ENCODE data around the gene CYB5D1.

Gene CYB5D1

GRCh38 chr17:7885367-7886226 is 27.8 kb downstream of the CYB5D1 start:
- no peak for DNase-seq (ENCODE audit: low read depth, low spot score)

GRCh38 chr17:7886227-7887037 is 28.6 kb downstream of the CYB5D1 start:
- no peak for DNase-seq (ENCODE audit: low read depth, low spot score)

- no peak for DNase-seq (ENCODE audit: low read depth, low spot score)
Observed at GRCh38 chr17:7887038-7887481, 29.3 kb downstream of the CYB5D1 start.

- no peak for DNase-seq (ENCODE audit: low read depth, low spot score)
Observed at GRCh38 chr17:7887482-7888183, 29.8 kb downstream of the CYB5D1 start.

GRCh38 chr17:7888184-7888920 is 30.5 kb downstream of the CYB5D1 start, which contains the start of gene CHD3:
Gene CHD3 (plus strand): TSS chr17:7888789. CDS start chr17:7889001, 212 bp downstream.
- no peak for DNase-seq (ENCODE audit: low read depth, low spot score)

GRCh38 chr17:7889166-7889955 is 31.6 kb downstream of the CYB5D1 start:
- no peak for DNase-seq (ENCODE audit: low read depth, low spot score)

- no peak for DNase-seq (ENCODE audit: low read depth, low spot score)
Observed at GRCh38 chr17:7893187-7893880, 35.5 kb downstream of the CYB5D1 start.

- DNase-seq (ENCODE audit: low read depth, low spot score), result no peak
Observed at GRCh38 chr17:7894226-7894625, 36.4 kb downstream of the CYB5D1 start.

GRCh38 chr17:7894866-7895265 is 37.1 kb downstream of the CYB5D1 start:
- no peak for DNase-seq (ENCODE audit: low read depth, low spot score)

GRCh38 chr17:7897090-7897489 is 39.3 kb downstream of the CYB5D1 start:
- DNase-seq (ENCODE audit: low read depth, low spot score), result no peak

GRCh38 chr17:7897773-7898172 is 40.0 kb downstream of the CYB5D1 start:
- no peak for DNase-seq (ENCODE audit: low read depth, low spot score)

GRCh38 chr17:7903154-7904103 is 45.6 kb downstream of the CYB5D1 start:
- DNase-seq (ENCODE audit: low read depth, low spot score), result no peak

- no peak for DNase-seq (ENCODE audit: low read depth, low spot score)
Observed at GRCh38 chr17:7909089-7909488, 51.3 kb downstream of the CYB5D1 start.

GRCh38 chr17:7910281-7910680 is 52.5 kb downstream of the CYB5D1 start:
- no peak for DNase-seq (ENCODE audit: low read depth, low spot score)

- DNase-seq (ENCODE audit: low read depth, low spot score), result no peak
Observed at GRCh38 chr17:7910711-7911110, 52.9 kb downstream of the CYB5D1 start.

GRCh38 chr17:7911116-7911515 is 53.3 kb downstream of the CYB5D1 start:
- DNase-seq (ENCODE audit: low read depth, low spot score), result no peak
